Hepatocyte (in vitro differentiated cells): ENCODE data around the gene KRT38. TPM values are rescaled to one million over a fixed set of nuclear protein-coding genes. Genes with fewer than 3 reads are reported as not detected.

Source experiments
- DNase-seq: peaks from one replicate; pipeline ENCODE4 v3.0.0-alpha.2; 2016; ENCODE audit warnings: low spot score
- H2AFZ ChIP-seq: fragments of 200-600 bp; sonication (generic); 2 replicates; pipeline ENCODE4 v1.6.0; 2016; ENCODE audit warnings: antibody characterized with exemption, mild to moderate bottlenecking
- H3K27ac ChIP-seq: fragments of 200-600 bp; sonication (generic); 2 replicates; pipeline ENCODE4 v1.5.1; 2016; ENCODE audit warnings: mild to moderate bottlenecking
- H3K27me3 ChIP-seq: fragments of 200-600 bp; sonication (generic); 2 replicates; pipeline ENCODE4 v1.6.1; 2016
- H3K36me3 ChIP-seq: fragments of 200-600 bp; sonication (generic); replicated peaks from 2 replicates; pipeline ENCODE4 v1.5.1; 2016; ENCODE audit warnings: low read depth; ENCODE audit not compliant: insufficient read depth
- H3K4me1 ChIP-seq: fragments of 200-600 bp; sonication (generic); 2 replicates; pipeline ENCODE4 v1.5.1; 2016; ENCODE audit warnings: mild to moderate bottlenecking, moderate library complexity; ENCODE audit not compliant: insufficient read depth
- H3K4me2 ChIP-seq: fragments of 200-600 bp; sonication (generic); 2 replicates; pipeline ENCODE4 v1.6.0; 2016
- H3K4me3 ChIP-seq: fragments of 200-600 bp; sonication (generic); 2 replicates; pipeline ENCODE4 v1.5.1; 2016; ENCODE audit warnings: mild to moderate bottlenecking
- H3K79me2 ChIP-seq: fragments of 200-600 bp; sonication (generic); 2 replicates; pipeline ENCODE4 v1.6.0; 2017; ENCODE audit warnings: mild to moderate bottlenecking
- H3K9me2 ChIP-seq: fragments of 200-600 bp; sonication (generic); replicated peaks from 2 replicates; pipeline ENCODE4 v1.6.0; 2017; ENCODE audit warnings: mild to moderate bottlenecking; ENCODE audit not compliant: insufficient read depth
- H3K9me3 ChIP-seq: fragments of 200-600 bp; sonication (generic); 2 replicates; pipeline ENCODE4 v1.5.1; 2016; ENCODE audit warnings: low read depth, mild to moderate bottlenecking
- H4K20me1 ChIP-seq: fragments of 200-600 bp; sonication (generic); 2 replicates; pipeline ENCODE4 v1.6.0; 2016; ENCODE audit warnings: mild to moderate bottlenecking; ENCODE audit not compliant: insufficient read depth, poor library complexity, severe bottlenecking
- EZH2 ChIP-seq: fragments of 200-600 bp; sonication (generic); IDR thresholded peaks from 2 replicates; pipeline ENCODE4 v1.6.1; 2016; ENCODE audit warnings: antibody characterized with exemption, mild to moderate bottlenecking, borderline replicate concordance
- EZH2phosphoT487 ChIP-seq: fragments of 200-600 bp; sonication (generic); IDR thresholded peaks from one replicate; pipeline ENCODE4 v1.6.1; 2018; ENCODE audit warnings: antibody characterized with exemption, mild to moderate bottlenecking, low read depth, moderate library complexity; ENCODE audit not compliant: unreplicated experiment, severe bottlenecking
- WGBS: methylation state at CpG from one replicate; pipeline ENCODE4 v1.1.6; 2016; ENCODE audit warnings: low lambda C conversion rate; ENCODE audit errors: missing lambda C conversion rate; 5-methylcytosine and 5-hydroxymethylcytosine counted together
- polyA plus RNA-seq: library from polyadenylated mRNA; unstranded; fragments of >200 nt; fragmentation: Nextera tagmentation; extraction: Ambion mirVana; gene quantifications from 2 replicates; pipeline ENCODE4 v1.2.1, GENCODE V29; 2016
- total RNA-seq: library from RNA; depleted of rRNA; stranded (reverse); fragments of >200 nt; gene quantifications from 2 replicates; pipeline ENCODE4 v1.2.3, GENCODE V29; 2014
- TF ChIP-seq, protein P1 (sequence below): fragments of 200-600 bp; sonication (generic); IDR thresholded peaks from 2 replicates; pipeline ENCODE4 v1.5.1; 2016; ENCODE audit warnings: antibody characterized with exemption, mild to moderate bottlenecking; ENCODE audit not compliant: poor library complexity

The KRT38 gene
- total and polyA plus RNA-seq, 2 experiments from 2014 or later = not detected

DNA sequence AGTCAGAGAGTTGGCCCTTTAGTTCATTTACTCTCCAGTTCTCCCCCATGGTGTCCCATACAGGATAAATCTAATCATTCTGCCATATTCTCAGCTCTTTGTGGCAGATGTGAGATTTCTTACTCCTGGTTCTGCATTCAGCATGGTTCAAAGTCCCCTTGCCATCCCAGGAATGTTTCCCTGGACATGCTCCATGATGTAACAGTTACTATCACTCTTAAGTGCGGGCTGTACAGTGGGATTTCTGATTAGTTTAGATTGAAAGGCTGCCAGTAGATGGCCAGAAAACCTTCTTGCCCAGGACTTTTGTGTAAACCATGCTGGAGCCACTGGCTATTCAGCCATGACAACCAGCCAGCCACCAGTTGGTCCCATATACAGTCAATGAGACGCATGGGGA lies 26.8 kb downstream of the KRT38 start:
- no peak for DNase-seq
- no peaks in the 10 kb centered on the region for H3K27me3 ChIP-seq
- peaks cover 13% of the 10 kb centered on the region for H3K4me1 ChIP-seq
- H3K9me2 ChIP-seq = no peaks in the 10 kb centered on the region
- no peaks in the 10 kb centered on the region for H3K79me2 ChIP-seq
- 96% methylated on average over 2 of the region's 2 CpGs for WGBS
- no peaks in the 10 kb centered on the region for H3K36me3 ChIP-seq
- no peak overlapping the region for H2AFZ ChIP-seq
- H3K27ac ChIP-seq = no peak overlapping the region
- H3K9me3 ChIP-seq = no peaks in the 10 kb centered on the region
- TF ChIP-seq EZH2phosphoT487 (no peak), EZH2 (no peak)
- TF ChIP-seq, protein P1, sequence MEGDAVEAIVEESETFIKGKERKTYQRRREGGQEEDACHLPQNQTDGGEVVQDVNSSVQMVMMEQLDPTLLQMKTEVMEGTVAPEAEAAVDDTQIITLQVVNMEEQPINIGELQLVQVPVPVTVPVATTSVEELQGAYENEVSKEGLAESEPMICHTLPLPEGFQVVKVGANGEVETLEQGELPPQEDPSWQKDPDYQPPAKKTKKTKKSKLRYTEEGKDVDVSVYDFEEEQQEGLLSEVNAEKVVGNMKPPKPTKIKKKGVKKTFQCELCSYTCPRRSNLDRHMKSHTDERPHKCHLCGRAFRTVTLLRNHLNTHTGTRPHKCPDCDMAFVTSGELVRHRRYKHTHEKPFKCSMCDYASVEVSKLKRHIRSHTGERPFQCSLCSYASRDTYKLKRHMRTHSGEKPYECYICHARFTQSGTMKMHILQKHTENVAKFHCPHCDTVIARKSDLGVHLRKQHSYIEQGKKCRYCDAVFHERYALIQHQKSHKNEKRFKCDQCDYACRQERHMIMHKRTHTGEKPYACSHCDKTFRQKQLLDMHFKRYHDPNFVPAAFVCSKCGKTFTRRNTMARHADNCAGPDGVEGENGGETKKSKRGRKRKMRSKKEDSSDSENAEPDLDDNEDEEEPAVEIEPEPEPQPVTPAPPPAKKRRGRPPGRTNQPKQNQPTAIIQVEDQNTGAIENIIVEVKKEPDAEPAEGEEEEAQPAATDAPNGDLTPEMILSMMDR = no peak
- H3K4me3 ChIP-seq = no peak overlapping the region
- H4K20me1 ChIP-seq = no peaks in the 10 kb centered on the region
- no peak overlapping the region for H3K4me2 ChIP-seq

DNA sequence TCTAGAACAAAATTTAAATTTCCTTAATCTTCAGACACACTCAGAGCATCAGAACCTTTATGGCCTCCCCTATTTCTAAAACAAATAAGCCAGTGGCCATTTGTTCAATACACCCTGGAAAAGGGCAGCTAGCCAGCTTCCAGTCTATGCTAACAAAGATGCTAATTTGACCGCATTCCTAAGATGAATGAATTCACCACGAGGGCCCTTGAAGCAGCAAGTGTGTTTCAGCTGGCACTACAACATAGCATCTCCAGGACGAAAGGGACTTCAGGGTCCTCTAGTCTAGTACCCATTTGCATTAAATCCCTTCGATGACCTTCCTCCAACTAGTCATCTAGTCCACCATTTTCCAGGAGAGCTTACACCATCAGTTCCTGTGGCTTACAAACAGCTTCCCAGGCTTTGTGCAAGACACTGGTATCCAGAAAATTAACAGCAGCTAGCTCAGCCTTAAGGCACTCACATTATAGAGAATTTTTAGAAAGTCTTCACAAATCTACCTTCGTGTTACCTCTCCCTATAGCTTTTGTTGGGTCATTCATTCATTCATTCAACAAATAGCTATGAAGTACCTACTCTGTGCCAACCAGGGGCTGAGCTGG lies 27.3 kb downstream of the KRT38 start:
- no peaks in the 10 kb centered on the region for H3K27me3 ChIP-seq
- H3K4me1 ChIP-seq = peaks cover 13% of the 10 kb centered on the region
- no peak overlapping the region for H3K27ac ChIP-seq
- H3K36me3 ChIP-seq = no peaks in the 10 kb centered on the region
- no peak overlapping the region for H3K4me3 ChIP-seq
- no peak overlapping the region for H3K4me2 ChIP-seq
- WGBS = 74% methylated on average over 5 of the region's 5 CpGs
- H3K9me3 ChIP-seq = no peaks in the 10 kb centered on the region
- H4K20me1 ChIP-seq = no peaks in the 10 kb centered on the region
- TF ChIP-seq, protein P1 = no peak
- TF ChIP-seq EZH2phosphoT487 = no peak
- TF ChIP-seq EZH2 = no peak
- no peaks in the 10 kb centered on the region for H3K79me2 ChIP-seq
- no peak overlapping the region for H2AFZ ChIP-seq
- no peak for DNase-seq
- H3K9me2 ChIP-seq = no peaks in the 10 kb centered on the region

DNA sequence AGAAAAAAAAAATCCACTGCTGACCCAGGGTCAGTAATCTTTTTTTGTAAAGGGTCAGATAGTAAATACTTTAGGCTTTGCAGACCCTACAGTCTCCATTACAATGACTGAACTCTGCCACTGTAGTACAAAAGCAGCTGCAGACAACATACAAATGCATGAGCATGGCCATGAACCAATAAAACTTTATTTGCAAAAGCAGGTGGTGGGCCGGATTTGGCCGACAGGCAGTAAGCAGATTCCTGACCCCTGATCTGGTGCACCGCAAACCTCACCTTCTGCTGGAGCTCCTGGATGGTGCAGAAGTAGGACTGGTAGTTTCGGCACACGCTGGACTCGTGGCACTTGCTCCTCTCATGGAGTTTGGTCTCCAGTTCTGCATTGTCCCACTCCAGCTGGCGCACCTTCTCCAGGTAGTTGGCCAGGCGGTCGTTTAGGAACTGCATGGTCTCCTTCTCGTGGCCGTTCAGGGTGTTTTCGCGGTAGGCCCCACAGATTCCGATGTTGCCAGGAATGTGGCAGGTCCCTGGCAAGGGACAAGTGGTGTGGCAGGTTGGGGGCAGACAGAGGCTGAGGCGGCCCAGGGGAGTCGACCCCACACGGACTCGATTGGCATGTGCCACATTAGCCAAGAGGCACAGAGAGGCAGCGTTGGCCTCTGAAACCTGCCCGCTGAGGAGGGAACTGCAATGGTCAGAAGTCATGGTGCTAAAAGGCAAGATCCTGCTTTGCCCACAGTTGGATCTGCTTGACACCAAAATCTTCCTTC lies 29.5 kb downstream of the KRT38 start:
- H3K36me3 ChIP-seq = no peaks in the 10 kb centered on the region
- no peak overlapping the region for H3K4me3 ChIP-seq
- H4K20me1 ChIP-seq = no peaks in the 10 kb centered on the region
- H2AFZ ChIP-seq = no peak overlapping the region
- H3K4me1 ChIP-seq = peaks cover 3% of the 10 kb centered on the region
- 97% methylated on average over 20 of the region's 20 CpGs for WGBS
- DNase-seq = no peak
- H3K4me2 ChIP-seq = no peak overlapping the region
- H3K9me3 ChIP-seq = no peaks in the 10 kb centered on the region
- no peak overlapping the region for H3K27ac ChIP-seq
- H3K9me2 ChIP-seq = no peaks in the 10 kb centered on the region
- H3K27me3 ChIP-seq = no peaks in the 10 kb centered on the region
- TF ChIP-seq EZH2 = no peak
- TF ChIP-seq EZH2phosphoT487 = no peak
- TF ChIP-seq, protein P1 = no peak
- H3K79me2 ChIP-seq = no peaks in the 10 kb centered on the region
